HG03066 (cell line): Measurements from ENCODE around the gene SURF6.
A peak's percentile ranks its signal among the peaks of the same experiment; 100 is the strongest.
"Not testable (repeated sequence)": the region's sequence is repeated elsewhere in the genome, so short reads cannot be mapped to it uniquely, and the experiment has no call there.

Experiments
- ATAC-seq: cut with Tn5 transposase; IDR thresholded peaks from one replicate; pipeline ENCODE4 v1.9.1; 2021; ENCODE audit warnings: low read depth; ENCODE audit not compliant: unreplicated experiment

Gene SURF6

DNA sequence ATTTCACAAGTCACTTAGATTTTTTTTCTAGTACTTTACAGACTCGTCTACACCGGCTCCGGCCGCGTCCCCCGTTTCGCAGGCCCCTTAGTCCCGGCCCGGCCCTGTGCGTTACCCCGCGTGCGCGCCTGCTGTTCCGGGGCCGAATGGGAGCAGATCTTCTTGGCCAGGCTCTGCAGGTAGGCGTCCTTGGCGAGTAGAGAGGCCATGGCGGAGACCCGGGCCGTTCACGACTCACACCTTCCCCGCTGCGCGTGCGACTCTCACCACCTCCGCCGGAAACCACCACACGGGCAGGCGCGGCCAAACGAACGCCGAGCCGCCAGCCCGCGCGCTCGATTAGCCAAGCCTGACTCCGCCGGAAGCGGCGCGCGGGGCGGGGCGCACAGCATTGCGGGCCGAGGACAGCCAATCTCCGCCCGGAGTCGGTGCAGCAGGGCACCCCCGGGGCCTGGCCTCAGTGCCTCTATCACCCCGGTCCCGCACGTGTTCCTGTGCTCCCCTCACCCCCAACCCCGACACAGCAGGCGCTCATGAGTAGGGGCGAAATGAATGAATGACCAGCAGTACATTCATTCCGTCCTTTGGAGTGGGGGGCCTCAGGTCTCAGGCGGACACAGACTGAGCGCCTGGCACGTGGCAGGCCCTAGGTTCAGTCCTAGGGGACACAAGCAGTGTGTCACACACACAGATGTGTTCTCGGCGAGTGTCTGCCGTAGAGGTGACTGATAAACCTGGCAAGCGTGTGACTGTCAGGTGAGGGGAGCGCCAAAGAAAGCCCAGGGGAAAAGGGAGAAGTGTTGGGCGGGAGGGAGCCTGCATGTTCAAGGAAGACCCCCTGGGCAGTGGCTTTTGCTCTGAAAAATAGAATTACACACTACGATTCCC lies at the start of gene SURF6:
SURF6 (minus strand) TSS at position 265 of the 888 bp plus-strand sequence; CDS start at position 209, 56 bp downstream.
- peak; percentile 83 for ATAC-seq

DNA sequence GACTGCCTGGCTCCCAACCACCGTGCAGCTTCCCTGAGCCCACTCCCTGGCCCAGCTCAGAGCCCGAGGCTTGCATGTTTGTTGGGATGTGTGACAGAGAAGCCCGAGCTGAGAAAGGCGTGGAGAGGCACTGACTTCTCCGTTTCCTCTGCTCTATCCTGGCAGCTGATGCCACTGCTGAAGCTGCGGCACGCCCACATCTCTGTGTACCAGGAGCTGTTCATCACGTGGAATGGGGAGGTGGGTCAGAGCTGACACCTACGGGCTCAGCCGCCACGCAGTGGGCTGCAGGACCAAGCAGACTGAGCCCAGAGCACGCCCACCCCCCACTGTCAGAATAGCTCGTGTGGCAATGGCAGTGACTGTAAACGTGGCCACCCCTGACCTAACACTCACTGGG lies 49.5 kb upstream of the SURF6 start:
- ATAC-seq = no peak

DNA sequence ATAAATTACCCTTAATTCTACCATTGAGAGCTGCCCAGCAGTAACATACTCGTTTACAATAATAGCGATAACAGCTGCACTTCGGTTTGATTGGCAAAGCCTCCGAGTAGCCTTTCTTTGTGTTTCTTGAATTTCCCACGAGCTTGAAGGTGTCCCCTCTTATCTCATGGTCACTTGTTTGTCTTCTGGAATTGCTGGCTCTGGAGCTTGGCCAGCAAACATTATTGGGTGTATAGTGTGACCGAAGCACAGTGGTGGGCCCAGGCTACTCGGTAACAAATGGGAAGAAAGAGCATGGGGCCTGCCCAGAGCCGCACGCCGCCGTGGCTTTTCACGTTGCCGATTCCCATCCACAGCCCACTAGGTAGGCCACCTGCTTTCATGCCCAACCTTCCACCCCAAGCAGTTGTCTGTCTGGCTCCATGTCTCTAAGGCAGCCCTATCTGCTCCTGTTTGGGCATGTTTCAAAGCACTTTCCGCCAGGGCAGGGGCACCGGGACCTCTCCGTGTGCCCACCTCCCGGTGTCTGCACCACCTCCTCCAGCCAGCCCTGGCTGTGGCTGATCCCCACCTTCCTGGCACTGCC lies 48.8 kb upstream of the SURF6 start:
- no peak for ATAC-seq

DNA sequence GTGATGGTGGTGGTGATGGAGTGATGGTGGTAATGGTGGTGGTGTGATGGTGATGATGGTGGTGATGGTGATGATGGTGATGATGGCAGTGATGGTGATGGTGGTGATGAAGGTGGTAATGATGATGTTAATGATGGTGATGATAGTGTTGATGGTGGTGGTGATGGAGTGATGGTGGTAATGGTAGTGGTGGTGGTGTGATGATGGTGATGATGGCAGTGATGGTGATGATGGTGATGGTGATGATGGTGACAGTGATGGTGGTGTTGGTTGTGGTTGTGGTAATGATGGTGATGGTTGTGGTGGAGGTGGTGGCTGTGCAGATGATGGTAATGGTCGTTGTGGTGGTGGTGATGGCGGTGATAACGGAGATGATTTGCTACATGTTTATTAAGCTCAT lies 47.5 kb upstream of the SURF6 start:
- ATAC-seq = no peak

DNA sequence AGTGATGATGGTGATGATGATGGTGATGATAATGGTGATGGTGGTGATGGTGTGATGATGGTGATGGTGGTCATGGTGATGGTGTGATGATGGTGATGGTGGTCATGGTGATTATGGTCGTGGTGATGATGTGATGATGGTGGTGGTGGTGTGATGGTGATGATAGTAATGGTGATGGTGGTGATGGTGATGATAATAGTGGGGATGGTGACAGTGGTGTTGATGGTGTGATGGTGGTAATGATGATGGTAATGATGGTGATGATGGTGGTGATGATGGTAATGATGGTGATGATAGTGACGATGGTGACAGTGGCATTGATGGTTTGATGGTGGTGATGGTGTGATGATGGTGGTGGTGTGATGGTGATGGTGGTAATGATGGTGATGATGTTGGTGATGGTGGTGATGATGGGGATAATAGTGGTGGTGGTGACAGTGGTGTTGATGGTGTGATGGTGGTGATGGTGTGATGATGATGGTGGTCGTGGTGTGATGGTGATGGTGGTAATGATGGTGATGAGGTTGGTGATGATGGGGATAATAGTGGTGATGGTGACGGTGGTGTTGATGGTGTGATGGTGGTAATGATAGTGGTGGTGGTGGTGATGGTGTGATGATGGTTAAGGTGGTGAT lies 46.6 kb upstream of the SURF6 start:
- ATAC-seq = no peak

DNA sequence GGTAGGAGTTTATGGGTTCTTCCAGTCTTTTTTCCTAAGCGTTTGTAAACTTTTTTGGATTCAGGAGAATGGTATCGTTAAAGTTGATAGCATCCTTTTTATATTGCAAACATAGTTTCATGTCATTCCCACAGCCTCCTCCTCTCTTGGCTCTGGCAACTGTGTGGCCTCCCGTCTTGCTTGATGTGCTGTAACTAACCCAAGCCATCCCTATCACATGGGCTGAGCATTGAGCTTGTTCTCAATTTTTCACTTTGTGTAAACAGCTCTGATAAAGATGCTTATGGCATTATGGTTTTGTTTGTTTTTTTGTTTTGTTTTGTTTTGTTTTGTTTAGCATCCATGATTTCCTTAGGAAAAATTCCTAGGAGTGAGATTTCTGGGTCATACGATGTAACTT lies 44.7 kb upstream of the SURF6 start:
- no peak for ATAC-seq

DNA sequence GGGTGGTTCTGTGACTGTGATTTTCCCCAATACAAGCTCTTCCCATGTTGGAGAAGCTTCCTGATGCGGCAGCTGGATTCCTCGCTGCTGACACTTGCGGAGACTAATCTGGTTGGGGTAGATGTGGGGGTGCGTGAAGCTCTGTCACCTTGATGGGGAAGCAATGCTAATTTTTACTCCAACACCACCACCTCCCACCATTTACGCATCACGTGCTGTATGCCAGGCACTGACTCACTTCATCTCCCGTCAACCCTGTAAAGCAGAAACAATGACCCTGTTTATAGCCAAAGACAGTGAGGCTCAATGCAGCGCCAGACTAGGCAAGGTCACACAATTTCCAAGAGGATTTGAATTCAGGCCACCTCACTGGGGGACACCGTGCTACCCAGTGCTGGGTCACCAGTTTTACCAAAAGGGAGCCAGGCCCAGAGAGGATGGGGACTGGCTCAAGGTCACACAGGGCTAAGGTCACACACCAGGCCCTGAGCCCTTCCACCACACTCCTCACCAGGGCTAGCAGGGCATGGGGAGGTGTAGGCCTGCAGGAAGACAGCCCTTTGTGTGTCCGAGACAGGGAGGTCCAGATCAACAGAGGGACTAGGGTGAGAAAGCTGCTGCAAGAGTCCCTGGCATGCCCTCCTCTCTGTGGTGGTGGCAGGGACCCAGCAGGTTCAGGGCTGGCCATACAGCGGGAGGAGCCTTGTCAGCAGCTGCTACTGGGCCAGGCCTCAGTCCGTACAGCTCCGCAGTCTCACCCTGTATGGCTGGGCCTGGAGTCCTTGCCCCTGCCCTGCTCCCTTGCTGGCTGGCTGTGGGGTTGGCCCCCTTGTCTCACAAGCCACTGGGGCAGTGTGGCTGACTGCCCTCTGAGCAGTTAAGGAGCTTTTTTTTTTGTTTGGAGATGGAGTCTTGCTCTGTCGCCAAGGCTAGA lies 43.4 kb upstream of the SURF6 start:
- ATAC-seq = no peak

DNA sequence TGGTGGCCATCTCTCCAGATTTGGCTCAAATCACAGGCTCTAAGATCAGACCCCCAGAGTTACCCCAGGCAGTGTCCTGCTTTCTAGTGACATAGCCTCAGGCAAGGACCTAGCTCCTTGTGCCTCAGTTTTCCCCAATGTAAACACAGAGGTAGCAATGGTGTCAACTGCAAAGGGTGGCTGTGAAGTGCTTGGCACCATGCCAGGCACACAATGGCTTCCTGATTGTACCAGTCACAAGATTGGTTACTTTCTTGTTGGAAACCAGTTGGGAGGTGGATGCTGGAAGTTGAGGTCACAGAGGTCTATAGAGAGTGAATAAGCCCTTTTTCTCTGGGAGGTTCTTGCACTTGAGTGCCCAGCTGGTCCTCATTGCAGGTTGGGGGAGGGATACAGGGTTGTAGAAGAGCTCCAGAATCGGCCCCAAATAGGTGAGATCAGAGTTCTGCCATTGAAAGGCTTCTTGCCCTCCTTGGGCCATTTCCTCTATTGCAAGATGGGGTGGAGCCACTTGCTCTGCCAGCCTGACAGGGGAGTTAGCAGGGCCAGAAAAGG lies 42.5 kb upstream of the SURF6 start:
- no peak for ATAC-seq

DNA sequence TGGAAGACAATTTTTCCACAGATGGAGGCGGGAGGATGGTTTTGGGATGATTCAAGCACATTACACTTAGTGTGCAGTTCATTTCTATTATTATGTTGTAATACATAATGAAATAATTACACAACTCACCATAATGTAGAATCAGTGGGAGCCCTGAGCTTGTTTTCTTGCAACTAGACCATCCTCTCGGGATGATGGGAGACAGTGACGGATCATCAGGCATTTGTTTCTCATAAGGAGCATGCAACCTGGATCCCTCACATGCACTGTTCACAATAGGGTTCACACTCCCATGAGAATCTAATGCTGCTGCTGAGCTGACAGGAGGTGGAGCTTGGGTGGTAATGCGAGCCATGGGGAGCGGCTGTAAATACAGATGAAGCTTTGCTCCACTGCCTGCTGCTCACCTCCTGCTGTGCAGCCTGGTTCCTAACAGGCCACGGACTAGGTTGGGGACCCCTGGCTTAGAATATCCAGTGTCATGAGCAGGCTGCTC lies 41.8 kb upstream of the SURF6 start:
- no peak for ATAC-seq

DNA sequence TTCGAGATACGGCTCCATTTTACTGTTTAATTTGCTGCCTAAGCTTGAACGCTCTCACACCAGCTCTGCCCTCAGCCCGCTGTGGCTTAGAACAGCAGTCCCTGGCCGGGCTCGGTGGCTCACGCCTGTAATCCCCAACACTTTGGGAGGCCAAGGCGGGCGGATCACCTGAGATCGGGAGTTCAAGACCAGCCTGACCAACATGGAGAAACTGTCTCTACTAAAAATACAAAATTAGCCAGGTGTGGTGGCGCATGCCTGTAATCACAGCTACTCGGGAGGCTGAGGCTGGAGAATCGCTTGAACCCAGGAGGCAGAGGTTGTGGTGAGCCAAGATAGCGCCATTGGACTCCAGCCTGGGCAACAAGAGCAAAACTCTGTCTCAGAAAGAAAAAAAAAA lies 41.3 kb upstream of the SURF6 start:
- not testable (repeated sequence) for ATAC-seq

DNA sequence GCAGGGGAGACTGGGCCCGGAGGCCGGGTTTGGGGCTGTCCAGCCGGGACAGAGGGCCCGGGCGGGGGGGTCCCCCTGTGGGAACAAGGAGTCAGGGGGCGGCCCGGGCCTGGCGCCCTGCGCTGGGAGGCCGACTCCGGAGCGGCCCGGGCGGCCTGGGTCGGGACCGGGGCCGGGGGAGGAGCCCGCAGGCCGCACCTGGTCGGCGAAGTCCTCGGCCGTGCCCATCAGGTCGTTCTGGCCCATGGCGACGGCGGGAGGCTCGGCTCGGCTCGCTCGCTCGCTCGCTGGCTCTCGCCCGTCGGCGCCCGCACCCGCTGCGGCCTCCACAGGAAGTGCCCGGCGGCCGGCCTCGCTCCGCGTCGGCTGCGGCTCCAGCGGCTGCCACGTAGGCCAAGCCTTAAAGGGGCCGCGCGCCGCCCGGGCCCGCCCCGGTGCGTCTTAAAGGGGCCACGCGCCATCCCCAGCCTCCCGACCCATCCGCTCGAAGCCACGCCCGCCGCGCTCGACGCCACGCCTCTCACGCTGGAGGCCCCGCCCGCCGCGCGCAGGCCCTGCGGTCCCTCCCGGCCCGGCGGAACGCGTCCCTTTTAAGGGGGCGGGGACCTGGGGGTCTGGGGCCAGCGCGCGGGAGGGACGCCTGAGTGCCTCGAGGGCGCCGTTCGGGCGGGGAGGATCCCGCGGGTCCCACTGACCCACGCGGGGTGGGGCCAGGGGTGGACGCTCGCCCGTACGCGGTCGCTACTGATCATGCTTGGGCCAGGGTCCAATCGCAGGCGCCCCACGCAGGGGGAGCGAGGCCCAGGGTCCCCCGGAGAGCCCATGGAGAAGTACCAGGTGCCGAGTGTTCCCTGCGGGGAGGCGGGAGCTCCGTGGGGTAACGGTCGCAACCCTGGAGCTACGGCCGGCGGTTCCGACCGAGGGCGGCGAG lies 40.0 kb upstream of the SURF6 start, which contains the start of the genes STKLD1 and SURF4:
STKLD1 (plus strand) TSS at position 643 of the 931 bp plus-strand sequence; CDS start at position 751, 108 bp downstream.
SURF4 (minus strand) TSS at position 337 of the 931 bp plus-strand sequence; CDS start at position 246, 91 bp downstream.
- peak; percentile 87 for ATAC-seq

DNA sequence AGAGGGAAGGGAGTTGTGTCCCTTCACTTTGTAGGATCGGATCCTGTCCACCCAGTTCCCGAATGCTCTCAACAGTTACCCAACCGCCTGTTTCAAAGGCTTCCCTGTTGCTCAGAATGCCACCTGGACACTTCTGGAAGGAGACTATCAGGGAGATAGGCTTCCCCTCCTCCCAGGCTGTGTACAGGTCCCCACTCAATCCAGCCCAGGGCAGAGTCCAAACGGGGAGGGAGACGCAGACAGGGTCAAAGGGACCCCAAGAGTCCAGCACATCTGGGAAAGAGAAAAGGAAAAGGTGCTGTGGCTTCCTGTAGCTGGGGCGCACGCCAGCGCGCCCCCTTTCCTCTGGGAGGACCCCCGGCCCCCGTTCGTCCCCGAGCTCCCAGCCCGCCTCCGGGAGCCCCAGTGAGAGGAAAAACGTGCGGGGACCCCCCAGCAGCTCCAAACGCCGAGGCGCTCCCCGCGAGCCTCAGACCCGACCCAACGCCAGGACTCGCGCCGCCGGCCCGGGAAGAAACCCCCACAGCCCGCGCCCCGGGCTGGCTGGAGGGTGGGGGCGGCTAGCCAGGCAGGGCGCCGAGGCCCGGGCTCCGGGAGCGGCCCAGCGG lies 39.2 kb upstream of the SURF6 start:
- ATAC-seq = peak; percentile 22

DNA sequence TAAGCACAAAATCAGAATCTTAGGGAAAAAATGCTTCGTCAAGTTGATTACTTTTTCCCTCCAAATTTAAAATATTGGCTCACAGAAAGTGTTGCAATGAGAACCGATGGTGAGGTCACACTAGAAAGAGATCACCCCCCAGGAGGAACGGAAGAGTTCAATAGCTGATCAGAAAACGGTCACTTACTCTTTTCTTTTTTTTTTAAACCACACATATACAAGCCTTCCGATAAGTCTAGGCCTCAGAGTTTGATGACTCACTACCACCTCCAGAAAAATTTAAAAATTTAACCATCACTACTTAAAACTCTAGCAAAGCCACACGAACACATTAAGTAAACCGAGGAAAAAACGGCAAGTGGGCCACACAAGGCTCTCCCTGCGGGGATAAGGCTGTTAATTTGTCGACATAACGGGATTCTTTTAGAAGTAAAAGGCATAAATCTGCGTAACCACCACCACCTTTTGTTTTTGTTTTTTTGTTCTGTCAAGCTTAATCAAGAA lies 38.7 kb upstream of the SURF6 start:
- no peak for ATAC-seq

DNA sequence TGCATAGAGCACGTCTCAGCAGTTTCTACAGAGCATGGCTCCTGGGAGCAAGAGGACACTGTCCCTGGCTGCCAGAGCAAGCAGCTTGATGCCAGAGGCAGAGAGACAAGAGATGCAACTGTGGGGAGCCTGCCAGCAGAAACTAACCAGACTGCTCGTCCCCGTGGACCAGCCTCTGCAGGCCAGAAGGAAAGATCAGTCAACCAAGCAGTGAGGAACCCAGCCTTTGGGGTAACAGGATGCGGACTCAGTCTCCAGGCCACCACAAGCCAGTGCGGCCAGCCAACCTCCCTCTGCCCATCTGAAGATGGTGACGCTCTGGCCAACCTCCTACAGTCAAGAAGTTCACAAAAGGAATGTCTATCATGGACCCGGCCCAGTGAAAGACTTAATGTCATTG lies 36.2 kb upstream of the SURF6 start:
- ATAC-seq = no peak

DNA sequence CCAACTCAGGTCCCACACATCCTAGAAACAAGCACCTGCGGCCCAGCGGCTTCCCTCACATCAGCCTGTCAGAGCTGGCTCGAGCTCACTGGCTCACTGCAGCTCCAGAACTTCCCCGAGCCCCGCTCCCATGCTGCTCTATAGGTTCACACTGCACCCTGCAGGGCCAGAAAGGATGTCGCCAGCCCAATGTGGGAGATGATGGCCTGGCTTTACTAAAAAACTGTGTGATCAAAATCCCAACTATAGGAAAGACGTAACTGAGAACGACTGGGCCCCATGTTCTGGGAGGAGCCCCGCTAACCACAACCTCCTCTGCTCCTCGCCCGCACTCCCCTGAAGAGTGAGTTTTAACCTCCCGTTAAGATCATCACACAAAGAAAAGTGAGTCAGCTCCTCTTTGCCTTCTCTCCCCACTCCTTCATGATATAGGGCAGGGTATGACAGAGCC lies 35.3 kb upstream of the SURF6 start:
- ATAC-seq = no peak

DNA sequence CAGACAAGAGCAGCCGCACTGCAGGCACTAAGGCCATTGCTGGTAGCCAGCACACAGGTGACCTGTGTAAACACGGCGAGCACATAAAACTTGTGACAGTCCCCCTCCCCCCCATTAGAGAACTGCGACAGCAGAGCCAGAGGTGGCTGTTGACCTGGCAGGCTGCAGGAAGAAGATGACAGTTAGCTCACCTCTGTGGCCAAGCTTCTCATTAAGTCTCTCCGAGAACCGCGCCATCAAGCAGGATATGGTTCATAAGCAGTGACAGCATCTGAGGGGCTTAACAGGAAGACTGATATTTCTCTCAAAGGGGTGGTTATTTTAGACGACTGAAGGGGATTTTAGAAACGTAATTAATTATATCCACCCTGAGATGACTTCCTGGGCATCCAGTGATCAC lies 34.7 kb upstream of the SURF6 start:
- no peak for ATAC-seq

DNA sequence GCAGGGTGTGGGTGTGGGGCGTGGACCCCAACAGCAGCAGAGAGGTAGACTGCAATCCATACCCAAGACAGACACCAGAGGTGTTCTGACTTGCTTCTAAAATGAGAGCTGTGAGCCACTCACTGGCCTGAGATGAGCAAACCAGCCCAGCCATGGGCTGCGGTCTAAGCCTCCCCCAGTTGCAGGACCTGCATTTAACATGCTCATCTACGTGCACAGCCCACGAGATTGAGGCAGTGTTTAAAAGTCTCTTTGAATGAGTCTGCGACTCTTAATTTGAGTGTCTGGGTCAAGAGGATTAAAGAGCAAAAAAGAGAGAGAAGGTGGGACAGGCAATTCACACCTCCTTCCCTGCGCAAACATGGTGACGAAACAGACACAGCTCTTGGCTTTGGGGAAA lies 33.9 kb upstream of the SURF6 start:
- ATAC-seq = no peak

DNA sequence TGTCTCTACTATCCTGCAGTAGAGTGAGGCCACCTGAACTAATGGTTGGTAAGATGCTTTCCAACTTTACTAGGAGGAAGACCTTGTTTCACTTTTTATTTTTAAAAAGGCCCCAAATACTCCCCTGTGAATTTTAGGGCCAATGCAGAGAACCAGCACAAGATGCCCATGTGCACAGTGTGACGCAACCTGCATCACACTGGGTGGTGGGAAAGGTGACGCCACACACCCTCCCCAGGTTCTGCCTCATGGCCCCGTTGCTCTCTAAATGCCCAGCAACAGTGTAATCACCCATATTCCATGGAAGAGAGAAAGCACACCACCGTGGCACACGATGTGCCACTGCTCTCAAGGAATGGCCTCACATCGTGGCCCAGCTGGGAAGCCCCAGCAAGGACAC lies 33.4 kb upstream of the SURF6 start:
- no peak for ATAC-seq
